ENCODE data around the gene C16orf78. TPM values are rescaled to one million over a fixed set of nuclear protein-coding genes. Genes with fewer than 3 reads are reported as not detected.

Gene C16orf78
- total and polyA plus RNA-seq, 7 experiments from 2014 or later = not detected

GRCh38 chr16:49342336-49343265 lies 31.0 kb upstream of the C16orf78 start:
- no peak for DNase-seq
- intact Hi-C loops (cut with micrococcal nuclease) = no loop called here

GRCh38 chr16:49343291-49343690 lies 30.3 kb upstream of the C16orf78 start:
- H3K4me1 Mint-ChIP-seq = no peaks in the 10 kb centered on the region
- H3K4me3 Mint-ChIP-seq = no peak overlapping the region
- intact Hi-C loops (cut with micrococcal nuclease) = no loop called here
- ATAC-seq (no peak), DNase-seq (no peak)
- peaks cover 0 to 2% (median 0%) of the 10 kb centered on the region in 11 donors for H3K9me3 Mint-ChIP-seq
- H3K27me3 Mint-ChIP-seq = peaks cover 0 to 44% (median 18%) of the 10 kb centered on the region in 5 donors
- Histone ChIP-seq H3K27me3 (ENCODE audit: control insufficient read depth in 2 of 2, insufficient read depth in 2 of 2, low read length in 2 of 2) (no peaks in the 10 kb centered on the region), H3K9me3 (ENCODE audit: control insufficient read depth in 2 of 3, low read length in 3 of 3) (no peaks in the 10 kb centered on the region), H3K27ac (ENCODE audit: low read depth, low read length) (no peak overlapping the region), H3K4me3 (ENCODE audit: low read length) (no peak overlapping the region), H3K4me1 (ENCODE audit: control insufficient read depth in 2 of 2, insufficient read depth in 2 of 2, low read length in 2 of 2) (no peaks in the 10 kb centered on the region), H3K36me3 (ENCODE audit: control insufficient read depth in 2 of 3, insufficient read depth in 3 of 3, low read length in 3 of 3) (no peaks in the 10 kb centered on the region)
- no peaks in the 10 kb centered on the region for H3K36me3 Mint-ChIP-seq
- CTCF ChIA-PET = no interaction called here
- no peak overlapping the region for H3K27ac Mint-ChIP-seq
- POLR2A ChIA-PET = no interaction called here

More at GRCh38 chr16:49342336-49343265, 31.0 kb upstream of the C16orf78 start:
- no peaks in the 10 kb centered on the region for H3K36me3 Mint-ChIP-seq
- Histone ChIP-seq H3K9me3 (ENCODE audit: control insufficient read depth in 2 of 3, low read length in 3 of 3) (no peaks in the 10 kb centered on the region), H3K4me3 (ENCODE audit: low read length) (no peak overlapping the region), H3K27me3 (ENCODE audit: control insufficient read depth in 2 of 2, insufficient read depth in 2 of 2, low read length in 2 of 2) (no peaks in the 10 kb centered on the region), H3K4me1 (ENCODE audit: control insufficient read depth in 2 of 2, insufficient read depth in 2 of 2, low read length in 2 of 2) (no peaks in the 10 kb centered on the region), H3K27ac (ENCODE audit: low read depth, low read length) (no peak overlapping the region), H3K36me3 (ENCODE audit: control insufficient read depth in 2 of 3, insufficient read depth in 3 of 3, low read length in 3 of 3) (no peaks in the 10 kb centered on the region)
- no peak overlapping the region for H3K4me3 Mint-ChIP-seq
- no peak overlapping the region for H3K27ac Mint-ChIP-seq
- CTCF ChIA-PET = no interaction called here
- POLR2A ChIA-PET = no interaction called here
- peaks cover 0 to 2% (median 0%) of the 10 kb centered on the region in 11 donors for H3K9me3 Mint-ChIP-seq
- no peaks in the 10 kb centered on the region for H3K4me1 Mint-ChIP-seq
- ATAC-seq = no peak
- peaks cover 0 to 46% (median 21%) of the 10 kb centered on the region in 5 donors for H3K27me3 Mint-ChIP-seq

- Mint-ChIP-seq H3K4me3 (no peak overlapping the region), H3K9me3 (peaks cover 0 to 2% (median 0%) of the 10 kb centered on the region in 11 donors), H3K4me1 (no peaks in the 10 kb centered on the region), H3K27me3 (peaks cover 0 to 40% (median 12%) of the 10 kb centered on the region in 5 donors), H3K36me3 (no peaks in the 10 kb centered on the region), H3K27ac (no peak overlapping the region)
- H3K4me3 ChIP-seq (ENCODE audit: low read length) = no peak overlapping the region
- H3K36me3 ChIP-seq (ENCODE audit: control insufficient read depth in 2 of 3, insufficient read depth in 3 of 3, low read length in 3 of 3) = no peaks in the 10 kb centered on the region
- intact Hi-C loops (cut with micrococcal nuclease) = no loop called here
- H3K27me3 ChIP-seq (ENCODE audit: control insufficient read depth in 2 of 2, insufficient read depth in 2 of 2, low read length in 2 of 2) = no peaks in the 10 kb centered on the region
- H3K27ac ChIP-seq (ENCODE audit: low read depth, low read length) = no peak overlapping the region
- POLR2A ChIA-PET = no interaction called here
- H3K4me1 ChIP-seq (ENCODE audit: control insufficient read depth in 2 of 2, insufficient read depth in 2 of 2, low read length in 2 of 2) = no peaks in the 10 kb centered on the region
- H3K9me3 ChIP-seq (ENCODE audit: control insufficient read depth in 2 of 3, low read length in 3 of 3) = no peaks in the 10 kb centered on the region
- CTCF ChIA-PET = no interaction called here
- DNase-seq (no peak), ATAC-seq (no peak)
Observed at GRCh38 chr16:49344401-49344800, 29.2 kb upstream of the C16orf78 start.

GRCh38 chr16:49345829-49346228 lies 27.8 kb upstream of the C16orf78 start:
- H3K4me1 ChIP-seq (ENCODE audit: control insufficient read depth in 2 of 2, insufficient read depth in 2 of 2, low read length in 2 of 2) = no peaks in the 10 kb centered on the region
- no peak overlapping the region for H3K27ac ChIP-seq (ENCODE audit: low read depth, low read length)
- no peaks in the 10 kb centered on the region for H3K36me3 ChIP-seq (ENCODE audit: control insufficient read depth in 2 of 3, insufficient read depth in 3 of 3, low read length in 3 of 3)
- no peak for ATAC-seq
- H3K36me3 Mint-ChIP-seq = no peaks in the 10 kb centered on the region
- H3K27me3 Mint-ChIP-seq = peaks cover 2 to 40% (median 19%) of the 10 kb centered on the region in 5 donors
- no peak overlapping the region for H3K4me3 Mint-ChIP-seq
- no peak overlapping the region for H3K27ac Mint-ChIP-seq
- H3K9me3 ChIP-seq (ENCODE audit: control insufficient read depth in 2 of 3, low read length in 3 of 3) = no peaks in the 10 kb centered on the region
- CTCF ChIA-PET = no interaction called here
- H3K27me3 ChIP-seq (ENCODE audit: control insufficient read depth in 2 of 2, insufficient read depth in 2 of 2, low read length in 2 of 2) = no peaks in the 10 kb centered on the region
- H3K4me1 Mint-ChIP-seq = peaks cover 0 to 7% (median 2%) of the 10 kb centered on the region in 7 donors
- POLR2A ChIA-PET = no interaction called here
- no peak overlapping the region for H3K4me3 ChIP-seq (ENCODE audit: low read length)
- H3K9me3 Mint-ChIP-seq = peaks cover 0 to 2% (median 0%) of the 10 kb centered on the region in 11 donors
- intact Hi-C loops (cut with micrococcal nuclease) = no loop called here
- DNase-seq = no peak

- H3K27me3 Mint-ChIP-seq = peaks cover 2 to 40% (median 23%) of the 10 kb centered on the region in 5 donors
- no peak overlapping the region for H3K4me3 Mint-ChIP-seq
- peaks cover 0 to 7% (median 4%) of the 10 kb centered on the region in 7 donors for H3K4me1 Mint-ChIP-seq
- intact Hi-C loops (cut with micrococcal nuclease) = no loop called here
- no peaks in the 10 kb centered on the region for H3K9me3 ChIP-seq (ENCODE audit: control insufficient read depth in 2 of 3, low read length in 3 of 3)
- peaks cover 0 to 4% (median 0%) of the 10 kb centered on the region in 11 donors for H3K9me3 Mint-ChIP-seq
- H3K4me1 ChIP-seq (ENCODE audit: control insufficient read depth in 2 of 2, insufficient read depth in 2 of 2, low read length in 2 of 2) = no peaks in the 10 kb centered on the region
- no peaks in the 10 kb centered on the region for H3K36me3 ChIP-seq (ENCODE audit: control insufficient read depth in 2 of 3, insufficient read depth in 3 of 3, low read length in 3 of 3)
- no peak for ATAC-seq
- ChIA-PET POLR2A (no interaction called here), CTCF (no interaction called here)
- H3K36me3 Mint-ChIP-seq = no peaks in the 10 kb centered on the region
- no peaks in the 10 kb centered on the region for H3K27me3 ChIP-seq (ENCODE audit: control insufficient read depth in 2 of 2, insufficient read depth in 2 of 2, low read length in 2 of 2)
- H3K4me3 ChIP-seq (ENCODE audit: low read length) = no peak overlapping the region
- no peak overlapping the region for H3K27ac ChIP-seq (ENCODE audit: low read depth, low read length)
- H3K27ac Mint-ChIP-seq = no peak overlapping the region
- no peak for DNase-seq
Observed at GRCh38 chr16:49346459-49346858, 27.1 kb upstream of the C16orf78 start.

- no peaks in the 10 kb centered on the region for H3K27me3 ChIP-seq (ENCODE audit: control insufficient read depth in 2 of 2, insufficient read depth in 2 of 2, low read length in 2 of 2)
- Mint-ChIP-seq H3K4me3 (no peak overlapping the region), H3K9me3 (peaks cover 0 to 4% (median 0%) of the 10 kb centered on the region in 11 donors), H3K27me3 (peaks cover 2 to 34% (median 22%) of the 10 kb centered on the region in 5 donors), H3K36me3 (no peaks in the 10 kb centered on the region), H3K4me1 (peaks cover 0 to 7% (median 4%) of the 10 kb centered on the region in 7 donors), H3K27ac (no peak overlapping the region)
- ATAC-seq (no peak), DNase-seq (no peak)
- ChIA-PET POLR2A (no interaction called here), CTCF (no interaction called here)
- H3K36me3 ChIP-seq (ENCODE audit: control insufficient read depth in 2 of 3, insufficient read depth in 3 of 3, low read length in 3 of 3) = no peaks in the 10 kb centered on the region
- no peaks in the 10 kb centered on the region for H3K4me1 ChIP-seq (ENCODE audit: control insufficient read depth in 2 of 2, insufficient read depth in 2 of 2, low read length in 2 of 2)
- no peak overlapping the region for H3K4me3 ChIP-seq (ENCODE audit: low read length)
- intact Hi-C loops (cut with micrococcal nuclease) = no loop called here
- H3K9me3 ChIP-seq (ENCODE audit: control insufficient read depth in 2 of 3, low read length in 3 of 3) = no peaks in the 10 kb centered on the region
- no peak overlapping the region for H3K27ac ChIP-seq (ENCODE audit: low read depth, low read length)
Observed at GRCh38 chr16:49347476-49347875, 26.1 kb upstream of the C16orf78 start.

Measured in naive thymus-derived CD4-positive, alpha-beta T cell (primary cell).